Measurements from ENCODE around the gene DPH7. TPM values are rescaled to one million over a fixed set of nuclear protein-coding genes. Genes with fewer than 3 reads are reported as not detected.
"Not testable (repeated sequence)": the region's sequence is repeated elsewhere in the genome, so short reads cannot be mapped to it uniquely, and the experiment has no call there.

Gene DPH7
- total RNA-seq (2021; fragmentation: NEBNext Ultra II Directional; extraction: Animal tissue kit (Norgen Biotek cat#: 25700)), result 10 to 100 TPM; 18.2 to 20.7 (median 20.1) TPM
- long read RNA-seq, transcript DPH7-201 (9 exons, 1,847 nt), result major isoform, 13 of 31 reads
- long read RNA-seq, partial matches to known transcripts, result 0 of 31 reads
- long read RNA-seq, other reads (novel, unspliced or antisense), result 18 of 31 reads

DNA sequence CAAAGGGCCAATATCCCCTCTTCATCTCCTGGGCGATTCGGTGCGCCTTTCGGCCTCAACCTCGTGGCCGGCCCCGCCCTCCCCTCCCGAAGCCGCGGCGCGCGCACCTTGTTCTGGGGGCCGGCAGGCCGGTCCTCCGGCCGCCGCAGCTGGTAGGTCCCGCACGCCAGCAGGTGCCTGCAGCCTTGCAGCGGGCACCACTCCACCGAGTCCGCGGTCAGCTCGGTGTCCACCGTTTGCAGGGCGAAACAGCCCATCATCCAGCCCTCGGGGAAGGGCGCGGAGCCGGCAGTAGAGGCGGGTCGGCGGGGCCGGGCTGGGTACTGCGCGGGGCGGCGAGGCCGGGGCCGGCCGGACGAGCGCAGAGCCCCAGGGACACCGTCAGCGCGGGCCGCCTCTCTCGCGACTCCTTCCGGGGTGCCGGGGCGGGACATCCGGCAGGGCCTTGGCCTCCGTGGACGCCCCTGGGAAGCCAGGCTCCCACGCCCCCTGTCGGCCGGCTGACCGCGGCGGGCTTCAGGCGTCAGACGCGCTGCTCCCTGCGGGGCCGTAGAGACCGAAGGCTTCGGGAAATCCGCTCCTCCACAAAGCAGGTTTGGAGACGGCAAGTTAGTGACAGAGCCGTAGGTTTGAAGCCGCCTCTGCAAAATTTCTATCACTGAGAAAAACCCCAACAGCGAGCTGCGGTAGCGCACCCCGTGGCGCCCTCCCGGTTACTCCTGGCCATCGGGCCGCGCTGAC is at the start of gene DPH7:
Gene DPH7 (minus strand): TSS at position 408 of the 741 bp plus-strand sequence. CDS start 148 bp downstream, at position 260.
- Mint-ChIP-seq H3K36me3 (ENCODE audit: low read depth) (peaks cover 18% of the 10 kb centered on the region), H3K4me3 (peak within 1 kb of the TSS; percentile 92), H3K27ac (peak within 1 kb of the TSS; percentile 83), H3K4me1 (ENCODE audit: low read depth) (peaks cover 33% of the 10 kb centered on the region), H3K9me3 (no peaks in the 10 kb centered on the region), H3K27me3 (ENCODE audit: insufficient read depth) (peaks cover 3% of the 10 kb centered on the region)
- TF ChIP-seq, protein P1, sequence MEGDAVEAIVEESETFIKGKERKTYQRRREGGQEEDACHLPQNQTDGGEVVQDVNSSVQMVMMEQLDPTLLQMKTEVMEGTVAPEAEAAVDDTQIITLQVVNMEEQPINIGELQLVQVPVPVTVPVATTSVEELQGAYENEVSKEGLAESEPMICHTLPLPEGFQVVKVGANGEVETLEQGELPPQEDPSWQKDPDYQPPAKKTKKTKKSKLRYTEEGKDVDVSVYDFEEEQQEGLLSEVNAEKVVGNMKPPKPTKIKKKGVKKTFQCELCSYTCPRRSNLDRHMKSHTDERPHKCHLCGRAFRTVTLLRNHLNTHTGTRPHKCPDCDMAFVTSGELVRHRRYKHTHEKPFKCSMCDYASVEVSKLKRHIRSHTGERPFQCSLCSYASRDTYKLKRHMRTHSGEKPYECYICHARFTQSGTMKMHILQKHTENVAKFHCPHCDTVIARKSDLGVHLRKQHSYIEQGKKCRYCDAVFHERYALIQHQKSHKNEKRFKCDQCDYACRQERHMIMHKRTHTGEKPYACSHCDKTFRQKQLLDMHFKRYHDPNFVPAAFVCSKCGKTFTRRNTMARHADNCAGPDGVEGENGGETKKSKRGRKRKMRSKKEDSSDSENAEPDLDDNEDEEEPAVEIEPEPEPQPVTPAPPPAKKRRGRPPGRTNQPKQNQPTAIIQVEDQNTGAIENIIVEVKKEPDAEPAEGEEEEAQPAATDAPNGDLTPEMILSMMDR (IDR thresholded peaks at IDR 0.05), result peak; percentile 98
- peak; percentile 87 for DNase-seq

DNA sequence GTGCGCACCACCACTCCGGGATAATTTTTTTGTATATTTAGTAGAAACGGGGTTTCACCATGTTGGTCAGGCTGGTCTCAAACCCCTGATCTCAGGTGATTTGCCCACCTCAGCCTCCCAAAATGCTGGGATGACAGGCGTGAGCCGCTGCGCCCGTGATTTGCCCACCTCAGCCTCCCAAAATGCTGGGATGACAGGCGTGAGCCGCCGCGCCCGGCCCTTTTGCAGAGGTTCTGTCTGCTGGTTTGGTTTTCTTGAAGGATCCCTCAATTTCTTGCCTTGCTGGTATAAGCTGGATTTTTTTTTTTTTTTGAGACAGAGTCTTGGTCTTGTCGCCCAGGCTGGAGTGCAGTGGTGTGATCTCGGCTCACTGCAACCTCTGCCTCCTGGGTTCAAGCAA is 48.7 kb upstream of the DPH7 start:
- not testable (repeated sequence) for H3K36me3 Mint-ChIP-seq (ENCODE audit: low read depth); DNase-seq; H3K9me3 Mint-ChIP-seq; H3K4me3 Mint-ChIP-seq; H3K27ac Mint-ChIP-seq; H3K27me3 Mint-ChIP-seq (ENCODE audit: insufficient read depth)
- peaks cover 25% of the 10 kb centered on the region for H3K4me1 Mint-ChIP-seq (ENCODE audit: low read depth)

DNA sequence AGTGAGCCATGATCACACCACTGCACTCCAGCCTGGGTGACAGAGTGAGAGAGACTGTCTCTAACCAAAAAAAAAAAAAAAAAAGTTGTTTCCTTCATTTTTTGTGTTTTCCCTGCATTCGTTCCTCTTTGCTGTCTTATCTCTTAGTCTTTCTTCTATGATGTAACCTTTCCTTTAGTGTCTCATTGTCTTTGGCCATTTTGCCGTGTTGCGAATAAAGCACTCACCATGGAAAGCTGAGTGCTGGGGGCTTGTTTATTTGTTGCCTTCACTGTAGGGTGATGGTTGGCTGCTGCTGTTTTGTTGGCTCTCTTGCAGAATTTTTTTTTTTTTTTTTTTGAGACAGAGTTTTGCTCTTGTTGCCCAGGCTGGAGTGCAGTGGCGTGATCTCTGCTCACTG is 47.7 kb upstream of the DPH7 start:
- no peaks in the 10 kb centered on the region for H3K9me3 Mint-ChIP-seq
- TF ChIP-seq, protein P1 (IDR thresholded peaks at IDR 0.05), result no peak
- no peak overlapping the region for H3K27ac Mint-ChIP-seq
- peaks cover 26% of the 10 kb centered on the region for H3K4me1 Mint-ChIP-seq (ENCODE audit: low read depth)
- H3K4me3 Mint-ChIP-seq, result no peak overlapping the region
- H3K27me3 Mint-ChIP-seq (ENCODE audit: insufficient read depth), result peaks cover 1% of the 10 kb centered on the region; the same call in 1 of the 2 replicates
- peaks cover 7% of the 10 kb centered on the region for H3K36me3 Mint-ChIP-seq (ENCODE audit: low read depth)
- no peak for DNase-seq

DNA sequence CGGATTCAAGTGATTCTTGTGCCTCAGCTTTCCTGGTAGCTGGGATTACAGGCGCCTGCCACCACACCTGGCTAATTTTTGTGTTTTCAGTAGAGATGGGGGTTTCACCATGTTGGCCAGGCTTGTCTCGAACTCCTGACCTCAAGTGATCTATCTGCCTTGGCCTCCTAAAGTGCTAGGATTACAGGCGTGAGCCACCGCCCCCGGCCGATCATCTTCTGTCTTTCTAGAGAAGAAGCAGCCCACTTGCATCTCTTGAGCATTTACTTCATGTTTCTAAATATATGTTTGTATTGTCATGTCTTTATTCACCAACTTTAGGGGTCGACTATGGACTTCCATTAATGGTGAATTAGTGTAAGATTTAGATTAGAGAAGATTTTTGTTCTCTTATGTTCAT is 43.5 kb upstream of the DPH7 start:
- not testable (repeated sequence) for H3K9me3 Mint-ChIP-seq; H3K27me3 Mint-ChIP-seq (ENCODE audit: insufficient read depth); H3K4me3 Mint-ChIP-seq; DNase-seq
- Mint-ChIP-seq H3K36me3 (ENCODE audit: low read depth) (peaks cover 15% of the 10 kb centered on the region), H3K4me1 (ENCODE audit: low read depth) (peaks cover 29% of the 10 kb centered on the region), H3K27ac (peak overlapping the region; percentile 43)

DNA sequence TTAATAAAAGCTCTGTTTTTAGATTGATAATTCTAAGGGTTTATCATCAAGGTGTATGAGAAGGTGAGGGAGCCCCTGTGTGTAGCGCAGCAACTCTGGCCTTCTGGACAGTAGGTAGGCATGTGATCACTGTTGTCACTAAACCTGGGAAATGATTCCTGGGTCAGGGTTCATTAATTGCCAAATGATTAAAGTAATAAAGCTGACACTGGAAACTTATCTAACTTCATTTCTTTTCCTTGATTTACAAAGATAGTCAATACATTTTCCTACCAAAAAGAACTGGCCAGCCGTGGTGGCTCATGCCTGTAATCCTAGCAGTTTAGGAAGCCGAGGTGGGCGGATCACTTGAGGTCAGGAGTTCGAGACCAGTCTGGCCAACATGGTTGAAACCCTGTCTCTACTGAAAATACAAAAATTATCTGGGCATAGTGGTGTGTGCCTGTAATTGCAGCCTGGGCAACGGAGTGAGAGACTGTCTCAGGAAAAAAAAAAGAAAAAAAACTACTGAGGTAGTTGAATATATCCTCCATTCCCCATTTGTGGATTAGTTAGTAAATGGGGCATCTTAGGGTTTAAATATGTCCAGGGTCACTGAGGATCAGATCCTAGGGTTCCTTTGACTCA is 42.5 kb upstream of the DPH7 start:
- peak; percentile 42 for DNase-seq
- Mint-ChIP-seq H3K9me3 (no peaks in the 10 kb centered on the region), H3K4me1 (ENCODE audit: low read depth) (peaks cover 31% of the 10 kb centered on the region), H3K36me3 (ENCODE audit: low read depth) (peaks cover 16% of the 10 kb centered on the region), H3K4me3 (no peak overlapping the region; the same call in 1 of the 2 replicates), H3K27ac (peak overlapping the region; percentile 31; the same call in 1 of the 2 replicates), H3K27me3 (ENCODE audit: insufficient read depth) (peaks cover 7% of the 10 kb centered on the region)
- TF ChIP-seq, protein P1 (IDR thresholded peaks at IDR 0.05), result peak; percentile 72

DNA sequence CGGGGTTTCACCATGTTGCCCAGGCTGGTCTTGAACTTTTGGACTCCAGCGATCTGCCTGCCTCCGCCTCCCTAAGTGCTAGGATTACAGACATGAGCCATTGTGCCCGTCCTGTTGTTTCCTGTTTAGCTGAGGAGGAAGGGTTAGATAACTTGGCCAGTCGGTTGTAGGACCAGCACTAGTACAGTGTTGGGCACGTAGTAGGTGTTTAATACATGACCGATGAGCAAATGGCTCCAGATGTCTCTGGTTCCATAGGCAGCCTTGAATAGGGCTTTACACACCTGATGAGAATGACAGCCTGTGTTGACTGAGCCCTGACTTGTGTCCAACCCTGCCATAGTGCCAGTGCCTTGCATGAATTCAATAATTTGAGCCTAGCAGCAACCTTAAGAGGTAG is 41.9 kb upstream of the DPH7 start:
- TF ChIP-seq, protein P1 (IDR thresholded peaks at IDR 0.05), result no peak
- DNase-seq, result no peak
- H3K36me3 Mint-ChIP-seq (ENCODE audit: low read depth), result peaks cover 16% of the 10 kb centered on the region
- peaks cover 31% of the 10 kb centered on the region for H3K4me1 Mint-ChIP-seq (ENCODE audit: low read depth)
- H3K9me3 Mint-ChIP-seq, result no peaks in the 10 kb centered on the region
- H3K4me3 Mint-ChIP-seq, result peak overlapping the region; percentile 96
- no peak overlapping the region for H3K27ac Mint-ChIP-seq
- peaks cover 7% of the 10 kb centered on the region for H3K27me3 Mint-ChIP-seq (ENCODE audit: insufficient read depth)

Data from HFFc6 (cell line).